Upper lobe of left lung (tissue), 4 donors: Measurements from ENCODE around the gene BSPH1.

Source experiments
- POLR2A ChIP-seq, 4 donors: fragments of 450-650 bp; IDR thresholded peaks; one replicate each; pipeline ENCODE4 v1.5.1; 2016 to 2017; ENCODE audit warnings: antibody characterized with exemption in 4 of 4, mild to moderate bottlenecking in 2 of 4
- POLR2AphosphoS5 ChIP-seq, 2 donors: sonication (generic); formaldehyde crosslinking; IDR thresholded peaks; one replicate each; pipeline ENCODE4 v1.5.1; 2017; ENCODE audit warnings: antibody characterized with exemption in 2 of 2
- TF ChIP-seq, protein P1 (sequence below), 6 experiments: fragments of 450-650 bp in 4 of 6; fragments of 200-600 bp in 2 of 6; sonication (generic) in 2 of 6; IDR thresholded peaks; one replicate each; pipeline ENCODE4 v1.5.1; 2016 to 2019; ENCODE audit warnings: antibody characterized with exemption in 6 of 6

DNA sequence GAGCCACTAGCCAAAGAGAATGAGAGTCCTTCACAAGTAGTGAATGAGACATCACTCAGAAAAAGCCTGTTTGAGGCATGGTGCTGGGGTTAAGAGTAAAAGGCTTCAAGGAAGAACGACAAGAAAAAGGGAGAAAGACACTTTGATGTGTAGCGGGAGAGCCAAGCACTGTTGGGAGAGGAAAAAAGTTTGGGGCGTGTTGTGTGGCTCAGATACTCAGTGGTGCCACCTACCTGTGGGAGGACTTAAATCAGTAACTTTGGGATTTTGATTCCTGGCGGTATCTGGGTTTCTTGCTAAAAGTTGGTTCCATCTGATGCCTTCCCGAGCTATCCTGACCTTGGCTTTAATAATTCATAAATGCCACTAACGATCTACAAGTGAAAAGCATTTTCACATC lies 14.8 kb upstream of the BSPH1 start:
- TF ChIP-seq POLR2AphosphoS5 (IDR thresholded peaks at IDR 0.05) (no peak), POLR2A (IDR thresholded peaks at IDR 0.05) (no peak)
- TF ChIP-seq, protein P1, sequence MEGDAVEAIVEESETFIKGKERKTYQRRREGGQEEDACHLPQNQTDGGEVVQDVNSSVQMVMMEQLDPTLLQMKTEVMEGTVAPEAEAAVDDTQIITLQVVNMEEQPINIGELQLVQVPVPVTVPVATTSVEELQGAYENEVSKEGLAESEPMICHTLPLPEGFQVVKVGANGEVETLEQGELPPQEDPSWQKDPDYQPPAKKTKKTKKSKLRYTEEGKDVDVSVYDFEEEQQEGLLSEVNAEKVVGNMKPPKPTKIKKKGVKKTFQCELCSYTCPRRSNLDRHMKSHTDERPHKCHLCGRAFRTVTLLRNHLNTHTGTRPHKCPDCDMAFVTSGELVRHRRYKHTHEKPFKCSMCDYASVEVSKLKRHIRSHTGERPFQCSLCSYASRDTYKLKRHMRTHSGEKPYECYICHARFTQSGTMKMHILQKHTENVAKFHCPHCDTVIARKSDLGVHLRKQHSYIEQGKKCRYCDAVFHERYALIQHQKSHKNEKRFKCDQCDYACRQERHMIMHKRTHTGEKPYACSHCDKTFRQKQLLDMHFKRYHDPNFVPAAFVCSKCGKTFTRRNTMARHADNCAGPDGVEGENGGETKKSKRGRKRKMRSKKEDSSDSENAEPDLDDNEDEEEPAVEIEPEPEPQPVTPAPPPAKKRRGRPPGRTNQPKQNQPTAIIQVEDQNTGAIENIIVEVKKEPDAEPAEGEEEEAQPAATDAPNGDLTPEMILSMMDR (IDR thresholded peaks at IDR 0.05) = no peak
